Parathyroid adenoma (tissue), 2 donors: ENCODE data around the gene REPS2.

Experiments
- H2AFZ ChIP-seq: fragments of 300-600 bp; sonication (generic); one replicate; pipeline ENCODE4 v1.7.0; 2017; ENCODE audit warnings: antibody characterized with exemption, mild to moderate bottlenecking
- H3K27ac ChIP-seq: fragments of 300-600 bp; sonication (generic); one replicate; pipeline ENCODE4 v1.7.0; 2017
- H3K27me3 ChIP-seq: fragments of 300-600 bp; sonication (generic); one replicate; pipeline ENCODE4 v1.7.0; 2017; ENCODE audit warnings: low read length; ENCODE audit not compliant: control insufficient read depth, insufficient read depth
- H3K36me3 ChIP-seq: fragments of 300-600 bp; sonication (generic); one replicate; pipeline ENCODE4 v1.7.0; 2017; ENCODE audit warnings: low read length; ENCODE audit not compliant: control insufficient read depth, insufficient read depth
- H3K4me1 ChIP-seq: fragments of 300-600 bp; sonication (generic); one replicate; pipeline ENCODE4 v1.7.0; 2017; ENCODE audit warnings: control low read depth
- H3K4me2 ChIP-seq: fragments of 300-600 bp; sonication (generic); one replicate; pipeline ENCODE4 v1.7.0; 2017; ENCODE audit warnings: low read length
- H3K4me3 ChIP-seq: fragments of 300-600 bp; sonication (generic); one replicate; pipeline ENCODE4 v1.7.0; 2017; ENCODE audit warnings: low read depth, low read length
- H3K79me2 ChIP-seq: fragments of 300-600 bp; sonication (generic); one replicate; pipeline ENCODE4 v1.7.0; 2017; ENCODE audit warnings: control low read depth
- H3K9ac ChIP-seq: fragments of 300-600 bp; sonication (generic); one replicate; pipeline ENCODE4 v1.7.0; 2017; ENCODE audit warnings: mild to moderate bottlenecking
- H3K9me3 ChIP-seq: fragments of 300-600 bp; sonication (generic); one replicate; pipeline ENCODE4 v1.7.0; 2017; ENCODE audit warnings: low read length; ENCODE audit not compliant: control insufficient read depth
- CTCF ChIP-seq: fragments of 300-600 bp; sonication (generic); IDR thresholded peaks from one replicate; pipeline ENCODE4 v1.7.0; 2017; ENCODE audit warnings: antibody characterized with exemption, mild to moderate bottlenecking
- donor health status: primary hyperparathyroidism.

REPS2 gene

GRCh38 chrX:16999275-16999674, 52.8 kb downstream of the REPS2 start:
- Histone ChIP-seq H3K4me1 (no peaks in the 10 kb centered on the region), H3K9ac (no peak overlapping the region), H2AFZ (no peak overlapping the region), H3K27ac (no peak overlapping the region), H3K4me2 (no peak overlapping the region), H3K79me2 (no peaks in the 10 kb centered on the region), H3K36me3 (no peaks in the 10 kb centered on the region), H3K27me3 (no peaks in the 10 kb centered on the region), H3K9me3 (no peaks in the 10 kb centered on the region), H3K4me3 (no peak overlapping the region)
- no peak for TF ChIP-seq CTCF

GRCh38 chrX:17000751-17001150, 54.3 kb downstream of the REPS2 start:
- H3K27me3 ChIP-seq: no peaks in the 10 kb centered on the region
- no peak overlapping the region for H2AFZ ChIP-seq
- H3K4me2 ChIP-seq: no peak overlapping the region
- H3K4me1 ChIP-seq: no peaks in the 10 kb centered on the region
- H3K79me2 ChIP-seq: no peaks in the 10 kb centered on the region
- H3K9me3 ChIP-seq: no peaks in the 10 kb centered on the region
- H3K4me3 ChIP-seq: no peak overlapping the region
- no peaks in the 10 kb centered on the region for H3K36me3 ChIP-seq
- no peak for TF ChIP-seq CTCF
- H3K27ac ChIP-seq: no peak overlapping the region
- H3K9ac ChIP-seq: no peak overlapping the region

- Histone ChIP-seq H3K9ac (no peak overlapping the region), H3K9me3 (no peaks in the 10 kb centered on the region), H3K4me2 (no peak overlapping the region), H3K4me1 (no peaks in the 10 kb centered on the region), H3K4me3 (no peak overlapping the region), H3K27me3 (no peaks in the 10 kb centered on the region), H3K79me2 (no peaks in the 10 kb centered on the region), H3K27ac (no peak overlapping the region), H3K36me3 (no peaks in the 10 kb centered on the region), H2AFZ (no peak overlapping the region)
- TF ChIP-seq CTCF: no peak
Measured at GRCh38 chrX:17005712-17006368, 59.4 kb downstream of the REPS2 start.

- Histone ChIP-seq H3K9ac (no peak overlapping the region), H2AFZ (no peak overlapping the region), H3K4me1 (no peaks in the 10 kb centered on the region), H3K27ac (no peak overlapping the region), H3K4me3 (no peak overlapping the region), H3K9me3 (no peaks in the 10 kb centered on the region), H3K27me3 (no peaks in the 10 kb centered on the region), H3K4me2 (no peak overlapping the region), H3K79me2 (no peaks in the 10 kb centered on the region), H3K36me3 (no peaks in the 10 kb centered on the region)
- peak; percentile 33 for TF ChIP-seq CTCF
Measured at GRCh38 chrX:17007134-17007768, 60.8 kb downstream of the REPS2 start.
